AG09319 (cell line): ENCODE results near the gene MS4A15.

Experiments used
- DNase-seq: peaks from one replicate; pipeline ENCODE4 v3.0.0-alpha.2; 2010; ENCODE audit warnings: low read depth; ENCODE audit errors: extremely low read depth
- TF ChIP-seq, protein P1 (sequence below): IDR thresholded peaks from 2 replicates; pipeline ENCODE4 v1.5.1; 2011; ENCODE audit warnings: low read depth, mild to moderate bottlenecking, inconsistent platforms, low read length, moderate library complexity

Gene MS4A15

DNA sequence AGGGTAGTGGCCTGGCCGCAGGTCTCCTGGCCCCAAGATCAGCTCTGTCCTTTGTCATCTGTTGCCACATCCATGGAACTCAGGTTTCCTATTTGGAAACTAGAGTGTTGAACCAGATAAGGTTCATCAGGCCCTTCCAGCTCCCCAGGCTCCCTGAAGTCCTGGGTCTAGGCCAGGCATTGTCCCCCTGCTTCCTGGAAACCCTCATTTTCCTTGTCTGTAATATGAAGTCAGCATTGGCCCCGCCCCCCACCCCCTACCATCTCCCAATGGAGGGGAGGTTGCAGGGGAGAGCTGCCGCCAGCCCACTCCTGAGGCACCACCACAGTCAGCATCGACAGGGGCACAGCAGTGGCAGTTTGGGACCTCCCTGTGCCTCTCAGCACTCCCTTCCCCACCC is 19.5 kb downstream of the MS4A15 start:
- no peak for DNase-seq
- TF ChIP-seq, protein P1, sequence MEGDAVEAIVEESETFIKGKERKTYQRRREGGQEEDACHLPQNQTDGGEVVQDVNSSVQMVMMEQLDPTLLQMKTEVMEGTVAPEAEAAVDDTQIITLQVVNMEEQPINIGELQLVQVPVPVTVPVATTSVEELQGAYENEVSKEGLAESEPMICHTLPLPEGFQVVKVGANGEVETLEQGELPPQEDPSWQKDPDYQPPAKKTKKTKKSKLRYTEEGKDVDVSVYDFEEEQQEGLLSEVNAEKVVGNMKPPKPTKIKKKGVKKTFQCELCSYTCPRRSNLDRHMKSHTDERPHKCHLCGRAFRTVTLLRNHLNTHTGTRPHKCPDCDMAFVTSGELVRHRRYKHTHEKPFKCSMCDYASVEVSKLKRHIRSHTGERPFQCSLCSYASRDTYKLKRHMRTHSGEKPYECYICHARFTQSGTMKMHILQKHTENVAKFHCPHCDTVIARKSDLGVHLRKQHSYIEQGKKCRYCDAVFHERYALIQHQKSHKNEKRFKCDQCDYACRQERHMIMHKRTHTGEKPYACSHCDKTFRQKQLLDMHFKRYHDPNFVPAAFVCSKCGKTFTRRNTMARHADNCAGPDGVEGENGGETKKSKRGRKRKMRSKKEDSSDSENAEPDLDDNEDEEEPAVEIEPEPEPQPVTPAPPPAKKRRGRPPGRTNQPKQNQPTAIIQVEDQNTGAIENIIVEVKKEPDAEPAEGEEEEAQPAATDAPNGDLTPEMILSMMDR, result no peak

DNA sequence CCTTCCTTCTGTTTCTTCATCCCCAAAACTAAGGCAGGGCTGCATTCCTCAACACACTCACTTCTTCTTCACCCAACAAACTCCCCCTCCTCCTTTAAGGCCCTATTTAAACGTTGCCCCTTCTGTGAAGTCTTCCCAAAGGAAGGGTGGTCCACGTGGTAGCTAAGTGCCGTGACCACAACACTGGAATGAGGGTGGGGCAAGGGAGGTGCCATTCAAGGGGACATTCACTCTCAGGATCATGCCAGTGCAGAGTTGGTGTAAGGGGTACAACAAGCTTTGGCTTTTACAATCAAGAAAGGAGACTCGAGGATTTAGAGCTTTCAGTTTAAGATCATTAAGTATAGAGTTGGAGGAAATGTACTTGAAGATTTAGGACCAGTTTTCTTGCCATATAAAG is 20.4 kb downstream of the MS4A15 start:
- TF ChIP-seq, protein P1, result no peak
- DNase-seq, result no peak

DNA sequence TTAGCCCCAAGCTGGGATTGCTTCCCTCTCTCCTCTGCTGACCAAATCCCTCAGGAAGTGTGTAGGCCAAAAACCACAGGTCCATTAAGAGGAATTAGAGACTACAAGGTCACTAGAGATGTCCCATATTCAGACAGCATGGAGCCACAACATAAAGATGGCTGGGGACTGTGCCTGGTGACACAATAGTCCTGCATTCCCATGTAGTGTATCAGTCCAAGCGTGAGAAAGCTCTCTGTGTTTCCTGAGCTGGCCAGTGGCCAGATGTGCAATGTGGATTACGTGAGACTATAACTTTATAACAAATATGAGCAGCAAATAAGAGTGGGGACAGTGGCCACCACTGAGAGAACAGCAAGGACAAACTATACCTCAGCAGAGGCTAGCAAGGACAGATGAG is 20.9 kb downstream of the MS4A15 start:
- TF ChIP-seq, protein P1, result no peak
- DNase-seq, result no peak

DNA sequence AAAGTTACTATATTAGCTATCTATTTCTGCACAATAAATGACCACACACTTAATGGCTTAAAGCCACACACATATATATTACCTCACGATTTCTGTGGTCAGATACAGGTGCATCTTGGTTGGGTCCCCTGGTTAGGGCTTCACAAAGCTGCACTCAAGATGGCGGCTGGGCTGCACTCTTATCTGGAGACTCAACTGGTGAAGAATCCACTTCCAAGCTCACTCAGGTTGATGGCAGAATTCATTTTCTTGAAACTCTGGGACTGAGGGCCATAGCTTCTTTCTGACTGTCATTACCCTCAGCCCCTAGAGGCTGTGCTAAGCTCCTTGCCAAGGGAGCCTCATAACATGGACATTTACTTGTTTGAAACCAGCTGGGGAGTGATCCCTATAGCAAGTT is 23.4 kb downstream of the MS4A15 start:
- no peak for DNase-seq
- TF ChIP-seq, protein P1, result no peak

DNA sequence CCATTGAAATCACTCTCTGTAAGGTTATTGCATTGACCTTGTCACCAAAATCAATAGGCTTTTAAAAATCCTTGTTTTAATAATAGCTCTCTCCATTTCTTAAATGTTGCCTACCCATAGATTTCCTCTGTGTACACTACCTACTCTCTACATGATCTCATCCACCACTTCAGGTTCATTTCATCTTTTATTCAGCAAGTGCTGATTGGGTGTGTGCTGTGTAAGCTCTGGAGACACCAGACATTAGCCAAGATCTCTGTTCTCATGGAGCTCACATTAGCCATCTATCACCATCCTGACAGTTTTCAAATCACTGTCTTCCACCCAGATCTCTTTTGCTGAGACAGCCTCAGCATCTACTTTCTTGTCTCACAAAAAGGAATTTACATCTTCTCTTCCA is 24.1 kb downstream of the MS4A15 start:
- DNase-seq, result no peak
- TF ChIP-seq, protein P1, result no peak

DNA sequence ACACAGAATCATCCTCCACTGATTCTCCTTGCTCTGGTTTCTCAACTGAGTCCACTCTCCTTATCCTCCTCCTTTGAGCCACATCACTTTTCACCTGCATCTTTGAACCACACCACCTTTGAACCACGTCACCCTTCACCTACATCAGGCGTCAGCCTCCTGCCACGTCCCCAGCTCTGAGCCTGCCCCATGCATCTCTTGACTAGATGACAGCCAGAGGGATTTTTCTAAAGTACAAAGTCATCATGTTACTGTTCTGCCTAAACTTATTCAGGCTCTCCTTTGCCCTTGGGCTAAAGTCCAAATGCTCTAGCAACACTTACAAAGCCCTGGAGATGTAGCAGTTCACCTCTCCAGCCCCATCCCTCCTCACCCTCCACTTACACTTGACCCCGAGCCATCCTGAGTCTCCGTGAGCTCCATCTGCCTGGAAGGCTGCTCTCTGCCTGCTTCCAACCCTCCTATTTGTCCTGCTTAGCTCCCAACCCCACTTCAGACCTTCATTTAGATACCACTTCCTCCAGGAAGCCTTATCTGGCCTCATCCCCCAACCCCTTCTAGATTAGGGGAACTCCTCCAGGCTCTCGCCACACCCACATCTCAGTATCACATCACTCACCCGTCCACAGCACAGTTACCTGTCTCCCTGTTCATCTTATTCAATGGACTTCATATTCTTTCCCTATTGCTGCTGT is 24.8 kb downstream of the MS4A15 start:
- TF ChIP-seq, protein P1, result no peak
- DNase-seq, result no peak

DNA sequence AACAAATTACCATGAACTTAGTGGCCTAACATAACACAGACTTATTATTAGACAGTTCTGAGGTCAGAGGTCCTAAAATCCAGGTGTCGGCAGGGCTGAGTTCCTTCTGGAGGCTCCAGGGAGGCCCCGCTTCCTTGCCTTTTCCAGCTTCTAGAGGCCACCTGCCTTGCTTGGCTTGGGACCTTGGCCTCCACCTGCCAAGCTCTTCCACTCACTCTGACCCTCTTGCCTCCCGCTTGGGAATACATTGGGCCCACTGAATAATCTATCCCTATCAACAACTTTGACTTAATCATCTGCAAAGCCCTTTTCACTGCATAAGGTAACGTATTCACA is 25.3 kb downstream of the MS4A15 start:
- DNase-seq, result no peak
- TF ChIP-seq, protein P1, result no peak
